Measurements from ENCODE around the gene SREBF1. TPM values are rescaled to one million over a fixed set of nuclear protein-coding genes. Genes with fewer than 3 reads are reported as not detected.

SREBF1 gene
- total and polyA plus RNA-seq, 2 of the 4 experiments (the other 2 are of a cell fraction): 3.4 to 20.4 TPM

DNA sequence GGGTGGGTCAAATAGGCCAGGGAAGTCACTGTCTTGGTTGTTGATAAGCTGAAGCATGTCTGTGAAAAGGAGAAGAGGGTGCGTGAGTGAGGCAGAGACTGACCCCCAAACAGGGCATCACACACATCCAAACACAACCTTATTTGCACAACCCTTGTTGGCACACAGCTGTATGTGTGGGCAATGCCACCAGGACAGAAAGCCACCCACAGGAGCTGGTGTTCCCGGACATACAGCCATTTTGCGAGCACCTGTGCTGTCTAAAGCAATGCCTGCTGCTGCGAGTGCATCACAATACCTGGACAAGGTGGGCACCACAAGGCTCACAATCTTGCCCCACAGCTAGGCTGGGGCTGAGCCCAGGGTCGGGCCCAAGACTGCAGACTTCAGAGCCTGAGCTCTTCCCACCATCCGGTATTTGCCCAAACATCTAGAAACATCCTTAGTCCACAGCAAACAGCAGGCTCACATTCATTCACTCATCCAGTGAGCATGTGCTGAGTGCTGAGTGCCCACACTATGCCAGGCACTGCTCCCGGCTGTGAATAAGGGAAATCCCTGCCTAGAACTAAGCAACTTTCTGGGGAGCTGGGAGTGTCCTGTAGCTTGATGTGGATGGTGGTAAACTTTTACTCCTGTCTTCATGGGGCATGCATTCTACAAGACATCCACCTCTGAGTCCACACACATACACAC lies 16.2 kb downstream of the SREBF1 start:
- no peak overlapping the region for H3K18ac ChIP-seq (ENCODE audit: low read depth, low read length)
- H3K23ac ChIP-seq (ENCODE audit: low read depth, low read length): peak overlapping the region; percentile 29; the same call in 1 of the 2 replicates
- intact Hi-C loops (cut with micrococcal nuclease): no loop called here
- H3K4ac ChIP-seq (ENCODE audit: low read depth, low read length): peak overlapping the region; percentile 35; the same call in 1 of the 2 replicates
- H2BK120ac ChIP-seq (ENCODE audit: low read depth, low read length): no peak overlapping the region
- TF ChIP-seq POLR2A (IDR thresholded peaks at IDR 0.05; ENCODE audit: low read depth, low read length) (no peak), RAD21 (IDR thresholded peaks at IDR 0.05; ENCODE audit: low read length) (no peak), RCOR1 (IDR thresholded peaks at IDR 0.05; ENCODE audit: insufficient replicate concordance, low read length) (no peak), NFE2L2 (IDR thresholded peaks at IDR 0.05; ENCODE audit: low read depth, low read length) (no peak), CTCF (conservative IDR thresholded peaks at IDR 0.05; ENCODE audit: low read depth, low read length) (no peak), CHD1 (IDR thresholded peaks at IDR 0.05; ENCODE audit: low read depth, low read length) (no peak), CEBPB (IDR thresholded peaks at IDR 0.05; ENCODE audit: low read depth, low read length) (no peak), MAZ (IDR thresholded peaks at IDR 0.05; ENCODE audit: borderline replicate concordance, low read depth, low read length) (no peak)
- 100% methylated on average over 3 of the region's 7 CpGs; no CpG with 5 or more reads in 1 of the 2 experiments for WGBS, 2 experiments (ENCODE audit: extremely low coverage in 2 of 2, insufficient read length in 1 of 2)
- H3K36me3 ChIP-seq (ENCODE audit: control insufficient read depth, insufficient read depth, low read length): peaks cover 36% of the 10 kb centered on the region
- no peak overlapping the region for H4K8ac ChIP-seq (ENCODE audit: low read depth in 2 of 2, low read length in 2 of 2)
- H3K56ac ChIP-seq (ENCODE audit: extremely low read depth, insufficient read depth, low read length): no peak overlapping the region
- no peaks in the 10 kb centered on the region for H3K9me3 ChIP-seq (ENCODE audit: control insufficient read depth, insufficient read depth, low read length)
- no peak overlapping the region for H2BK20ac ChIP-seq (ENCODE audit: low read depth, low read length)
- peak overlapping the region; percentile 66 for H2AK5ac ChIP-seq (ENCODE audit: low read depth, low read length)
- dilution Hi-C loops (cut with HindIII; ENCODE audit: low sequenced_read_pairs, unreplicated experiment): no loop called here
- H3K79me1 ChIP-seq (ENCODE audit: low read depth in 1 of 2, low read length in 2 of 2): peaks cover 36 to 80% of the 10 kb centered on the region in 2 experiments
- peaks cover 54% of the 10 kb centered on the region for H3K4me1 ChIP-seq (ENCODE audit: control insufficient read depth, insufficient read depth, low read length)
- no peak overlapping the region for H4K91ac ChIP-seq (ENCODE audit: insufficient read depth, low read depth, low read length)
- no peak for ATAC-seq (ENCODE audit: low read depth)
- no peak for DNase-seq
- no peaks in the 10 kb centered on the region for H3K27me3 ChIP-seq (ENCODE audit: control insufficient read depth, insufficient read depth, low read length)
- ChIA-PET CTCF (no interaction called here), POLR2A (ENCODE audit: unreplicated experiment) (no interaction called here)
- no peak overlapping the region; the same call in 1 of the 2 replicates for H3K9ac ChIP-seq (ENCODE audit: low read depth, low read length)
- no TSS peak for BruUV-seq (replicated peaks)
- H3K14ac ChIP-seq (replicated peaks; ENCODE audit: low read depth, low read length): no peak overlapping the region
- H4K20me1 ChIP-seq (ENCODE audit: insufficient read depth, low read length): peaks cover 75% of the 10 kb centered on the region
- no peak overlapping the region for H2BK15ac ChIP-seq (ENCODE audit: low read depth, low read length)
- H2AK9ac ChIP-seq (replicated peaks; ENCODE audit: low read depth, low read length, poor library complexity): peak overlapping the region; percentile 50
- in situ Hi-C loops (cut with MboI; ENCODE audit: low sequenced_read_pairs): no loop called here
- no peak overlapping the region for H2AFZ ChIP-seq (replicated peaks; ENCODE audit: low read length, poor library complexity)
- no peak overlapping the region for H2BK5ac ChIP-seq (ENCODE audit: low read depth, low read length, poor library complexity, severe bottlenecking)
- peaks cover 39% of the 10 kb centered on the region for H3K9me1 ChIP-seq (ENCODE audit: insufficient read depth, low read length)
- H4K5ac ChIP-seq (ENCODE audit: low read depth, low read length): no peak overlapping the region
- no peak overlapping the region for H3K4me3 ChIP-seq (ENCODE audit: insufficient read depth, low read depth, low read length)
- no peak overlapping the region for H3K27ac ChIP-seq (ENCODE audit: insufficient read depth, low read length)
- no peak overlapping the region for H3K4me2 ChIP-seq (ENCODE audit: low read depth, low read length)

All from IMR-90 (cell line).